A673 (cell line): ENCODE measurements around the gene PALM2AKAP2.

Experiments used
- CTCF ChIP-seq: fragments of 300-800, 200-600 bp; sonication (generic); conservative IDR thresholded peaks from 2 replicates; pipeline ENCODE4 v1.5.1; 2017; ENCODE audit warnings: low read depth, mild to moderate bottlenecking, antibody characterized with exemption, low read length, moderate library complexity, mixed read lengths
- EZH2 ChIP-seq: fragments of 200-600 bp; sonication (generic); IDR thresholded peaks from 2 replicates; pipeline ENCODE4 v1.6.1; 2017; ENCODE audit warnings: borderline replicate concordance, low read depth, mild to moderate bottlenecking, mixed read lengths, antibody characterized with exemption, low read length; ENCODE audit not compliant: poor library complexity, severe bottlenecking

- TF ChIP-seq EZH2, result no peak
- no peak for TF ChIP-seq CTCF
These were observed 34.4 kb upstream of the PALM2AKAP2 start for GRCh38 chr9:109745335-109746283.
